Activated CD4-positive, alpha-beta T cell treated with anti-CD3 and anti-CD28 coated beads, Interleukin-2, amount 10 ng/mL, durations not matched to agents 24 days and 14 days (primary cell): Measurements from ENCODE around the gene ZMYND8. TPM values are rescaled to one million over a fixed set of nuclear protein-coding genes. Genes with fewer than 3 reads are reported as not detected.

Experiments used
- DNase-seq: peaks from one replicate; pipeline ENCODE4 v3.0.0; 2022
- H3K27ac Mint-ChIP-seq: one replicate; pipeline ENCODE4 v1.8.0; 2022; ENCODE audit warnings: mild to moderate bottlenecking, mixed read lengths
- H3K27me3 Mint-ChIP-seq: one replicate; pipeline ENCODE4 v1.8.0; 2022; ENCODE audit warnings: mixed read lengths
- H3K36me3 Mint-ChIP-seq: one replicate; pipeline ENCODE4 v1.8.0; 2022; ENCODE audit warnings: low read depth, mild to moderate bottlenecking, mixed read lengths
- H3K4me1 Mint-ChIP-seq: one replicate; pipeline ENCODE4 v1.8.0; 2021; ENCODE audit warnings: mixed read lengths
- H3K4me3 Mint-ChIP-seq: one replicate; pipeline ENCODE4 v1.8.0; 2022; ENCODE audit warnings: mild to moderate bottlenecking, moderate library complexity, mixed read lengths
- H3K9me3 Mint-ChIP-seq: one replicate; pipeline ENCODE4 v1.8.0; 2021; ENCODE audit warnings: mixed read lengths
- intact Hi-C: fragments of 100-400 bp; cut with micrococcal nuclease; formaldehyde crosslinking; loops from one replicate; pipeline ENCODE4 v1.15.1; 2023
- total RNA-seq: library from RNA; stranded (reverse); gene quantifications from 2 replicates; pipeline ENCODE4 v1.2.3, GENCODE V29; 2022

ZMYND8 gene
- total RNA-seq, 1 donor from 2014 or later: 38.1 TPM

GRCh38 chr20:47201074-47201730 lies 155.3 kb downstream of the ZMYND8 start:
- Mint-ChIP-seq H3K4me1 (peaks cover 15% of the 10 kb centered on the region), H3K27me3 (no peaks in the 10 kb centered on the region), H3K36me3 (no peaks in the 10 kb centered on the region), H3K27ac (no peak overlapping the region), H3K9me3 (no peaks in the 10 kb centered on the region), H3K4me3 (no peak overlapping the region)
- intact Hi-C loops: loop anchor here (10.0 kb wide), 1 partner anchor 424 kb away; no protein-coding TSS in a partner anchor
- DNase-seq: no peak

GRCh38 chr20:47198996-47199552 lies 157.4 kb downstream of the ZMYND8 start:
- intact Hi-C loops: loop anchor here (1.0 kb wide), 3 partner anchors 75 to 288 kb away; no protein-coding TSS in a partner anchor
- no peaks in the 10 kb centered on the region for H3K27me3 Mint-ChIP-seq

GRCh38 chr20:47198254-47198671 lies 158.2 kb downstream of the ZMYND8 start:
- H3K27ac Mint-ChIP-seq: peak overlapping the region; percentile 66
- H3K9me3 Mint-ChIP-seq: no peaks in the 10 kb centered on the region
- H3K27me3 Mint-ChIP-seq: no peaks in the 10 kb centered on the region

More at GRCh38 chr20:47198996-47199552, 157.4 kb downstream of the ZMYND8 start:
- Mint-ChIP-seq H3K36me3 (no peaks in the 10 kb centered on the region), H3K4me3 (no peak overlapping the region), H3K27ac (no peak overlapping the region), H3K9me3 (no peaks in the 10 kb centered on the region), H3K4me1 (peaks cover 10% of the 10 kb centered on the region)
- no peak for DNase-seq

GRCh38 chr20:47196091-47197081 lies 160.1 kb downstream of the ZMYND8 start:
- Mint-ChIP-seq H3K4me3 (peak overlapping the region; percentile 7), H3K27ac (peak overlapping the region; percentile 65), H3K4me1 (peaks cover 8% of the 10 kb centered on the region), H3K36me3 (no peaks in the 10 kb centered on the region), H3K27me3 (peaks cover 5% of the 10 kb centered on the region), H3K9me3 (no peaks in the 10 kb centered on the region)
- peak; percentile 93 for DNase-seq
- intact Hi-C loops: loop anchor here (1.0 to 2.0 kb wide), 2 partner anchors 188 to 1424 kb away; no protein-coding TSS in a partner anchor

More at GRCh38 chr20:47198254-47198671, 158.2 kb downstream of the ZMYND8 start:
- Mint-ChIP-seq H3K4me3 (no peak overlapping the region), H3K36me3 (no peaks in the 10 kb centered on the region), H3K4me1 (peaks cover 8% of the 10 kb centered on the region)
- DNase-seq: no peak
- intact Hi-C loops: loop anchor here (1.0 kb wide), 3 partner anchors 76 to 289 kb away; no protein-coding TSS in a partner anchor

GRCh38 chr20:47195573-47195972 lies 160.9 kb downstream of the ZMYND8 start:
- H3K4me3 Mint-ChIP-seq: no peak overlapping the region
- peaks cover 8% of the 10 kb centered on the region for H3K4me1 Mint-ChIP-seq
- no peaks in the 10 kb centered on the region for H3K9me3 Mint-ChIP-seq
- intact Hi-C loops: no loop called here
- DNase-seq: no peak
- H3K27ac Mint-ChIP-seq: no peak overlapping the region
- H3K27me3 Mint-ChIP-seq: peaks cover 5% of the 10 kb centered on the region
- no peaks in the 10 kb centered on the region for H3K36me3 Mint-ChIP-seq

GRCh38 chr20:47191956-47192355 lies 164.5 kb downstream of the ZMYND8 start:
- H3K27ac Mint-ChIP-seq: no peak overlapping the region
- no peak overlapping the region for H3K4me3 Mint-ChIP-seq
- no peaks in the 10 kb centered on the region for H3K36me3 Mint-ChIP-seq
- DNase-seq: no peak
- no peaks in the 10 kb centered on the region for H3K9me3 Mint-ChIP-seq
- peaks cover 8% of the 10 kb centered on the region for H3K4me1 Mint-ChIP-seq
- intact Hi-C loops: no loop called here
- peaks cover 14% of the 10 kb centered on the region for H3K27me3 Mint-ChIP-seq

GRCh38 chr20:47191074-47191673 lies 165.3 kb downstream of the ZMYND8 start:
- no peak for DNase-seq
- Mint-ChIP-seq H3K4me3 (no peak overlapping the region), H3K4me1 (peaks cover 4% of the 10 kb centered on the region), H3K9me3 (no peaks in the 10 kb centered on the region), H3K27ac (no peak overlapping the region), H3K36me3 (no peaks in the 10 kb centered on the region), H3K27me3 (peaks cover 14% of the 10 kb centered on the region)
- intact Hi-C loops: no loop called here

- H3K27me3 Mint-ChIP-seq: peaks cover 14% of the 10 kb centered on the region
- no peak overlapping the region for H3K4me3 Mint-ChIP-seq
- no peak for DNase-seq
- H3K36me3 Mint-ChIP-seq: no peaks in the 10 kb centered on the region
- no peak overlapping the region for H3K27ac Mint-ChIP-seq
- intact Hi-C loops: no loop called here
- no peaks in the 10 kb centered on the region for H3K9me3 Mint-ChIP-seq
- peaks cover 8% of the 10 kb centered on the region for H3K4me1 Mint-ChIP-seq
Observed at GRCh38 chr20:47189060-47189459, 167.4 kb downstream of the ZMYND8 start.

GRCh38 chr20:47188540-47188939 lies 168.0 kb downstream of the ZMYND8 start:
- Mint-ChIP-seq H3K4me1 (peaks cover 8% of the 10 kb centered on the region), H3K27me3 (peaks cover 14% of the 10 kb centered on the region), H3K4me3 (no peak overlapping the region), H3K36me3 (no peaks in the 10 kb centered on the region), H3K9me3 (no peaks in the 10 kb centered on the region), H3K27ac (no peak overlapping the region)
- no peak for DNase-seq
- intact Hi-C loops: no loop called here

GRCh38 chr20:47187450-47188195 lies 168.9 kb downstream of the ZMYND8 start:
- DNase-seq: peak; percentile 70
- no peak overlapping the region for H3K27ac Mint-ChIP-seq
- peaks cover 12% of the 10 kb centered on the region for H3K27me3 Mint-ChIP-seq
- H3K9me3 Mint-ChIP-seq: no peaks in the 10 kb centered on the region
- no peak overlapping the region for H3K4me3 Mint-ChIP-seq
- H3K4me1 Mint-ChIP-seq: peaks cover 8% of the 10 kb centered on the region
- H3K36me3 Mint-ChIP-seq: no peaks in the 10 kb centered on the region
- intact Hi-C loops: no loop called here

- H3K36me3 Mint-ChIP-seq: no peaks in the 10 kb centered on the region
- peaks cover 7% of the 10 kb centered on the region for H3K4me1 Mint-ChIP-seq
- no peak for DNase-seq
- H3K4me3 Mint-ChIP-seq: no peak overlapping the region
- peaks cover 9% of the 10 kb centered on the region for H3K9me3 Mint-ChIP-seq
- H3K27me3 Mint-ChIP-seq: peaks cover 2% of the 10 kb centered on the region
- H3K27ac Mint-ChIP-seq: no peak overlapping the region
- intact Hi-C loops: no loop called here
Observed at GRCh38 chr20:47183367-47183766, 173.1 kb downstream of the ZMYND8 start.

- intact Hi-C loops: no loop called here
Observed at GRCh38 chr20:47181056-47181862, 175.2 kb downstream of the ZMYND8 start.

More at GRCh38 chr20:47181056-47181862, 175.2 kb downstream of the ZMYND8 start:
- Mint-ChIP-seq H3K27ac (no peak overlapping the region), H3K9me3 (peaks cover 9% of the 10 kb centered on the region), H3K4me3 (no peak overlapping the region), H3K27me3 (no peaks in the 10 kb centered on the region), H3K4me1 (peaks cover 6% of the 10 kb centered on the region), H3K36me3 (no peaks in the 10 kb centered on the region)
- no peak for DNase-seq
